ENCODE results near the gene XRCC5.

XRCC5 gene

DNA sequence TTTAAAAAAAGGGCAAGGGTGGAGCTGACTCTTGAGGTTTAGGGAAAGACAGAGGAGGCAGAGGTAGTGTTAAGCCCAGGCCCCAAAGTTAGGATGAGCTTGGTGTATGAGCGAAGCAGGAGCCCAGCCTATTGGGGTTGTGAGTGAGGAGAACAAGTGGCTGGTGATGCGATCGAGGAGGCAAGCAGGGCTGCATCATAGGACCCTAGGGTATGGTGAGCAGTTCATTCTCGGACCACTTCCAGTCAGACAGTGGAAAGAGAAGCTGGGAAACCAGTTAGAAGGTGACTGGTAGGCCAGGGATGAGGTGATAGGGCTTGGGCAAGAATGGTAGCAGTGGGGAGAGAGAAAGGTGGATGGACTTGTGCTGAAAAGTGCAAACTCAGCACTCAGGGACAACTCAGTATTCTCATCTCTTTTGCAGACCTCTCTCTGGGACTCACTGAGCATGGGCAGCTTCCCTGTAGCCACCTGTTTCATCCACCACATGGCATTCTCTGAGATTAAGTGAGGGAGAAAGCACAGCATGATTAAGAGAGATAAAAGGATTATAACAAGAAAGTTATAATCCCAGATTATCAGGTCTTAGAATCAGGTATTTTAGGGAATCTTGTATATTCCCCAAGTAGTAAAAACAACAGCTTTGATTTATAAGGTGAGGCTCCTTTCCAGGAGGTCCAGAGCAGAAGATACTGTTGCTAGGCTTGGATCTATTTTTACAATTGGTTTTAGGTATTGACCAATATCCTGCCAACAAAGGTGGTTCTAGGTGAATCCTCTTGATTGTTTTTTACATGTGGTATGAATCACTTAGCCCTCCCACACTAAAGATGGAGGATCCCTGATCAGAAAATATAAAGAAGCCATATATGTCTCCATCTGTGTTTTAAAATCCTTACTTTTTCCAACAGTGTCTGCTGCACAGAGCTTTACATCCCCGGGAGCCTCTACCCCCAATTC lies 38.3 kb downstream of the XRCC5 start:
- H3K4me3 ChIP-seq (ENCODE audit: low read depth, low read length), result no peak overlapping the region
- TF ChIP-seq, protein P1, sequence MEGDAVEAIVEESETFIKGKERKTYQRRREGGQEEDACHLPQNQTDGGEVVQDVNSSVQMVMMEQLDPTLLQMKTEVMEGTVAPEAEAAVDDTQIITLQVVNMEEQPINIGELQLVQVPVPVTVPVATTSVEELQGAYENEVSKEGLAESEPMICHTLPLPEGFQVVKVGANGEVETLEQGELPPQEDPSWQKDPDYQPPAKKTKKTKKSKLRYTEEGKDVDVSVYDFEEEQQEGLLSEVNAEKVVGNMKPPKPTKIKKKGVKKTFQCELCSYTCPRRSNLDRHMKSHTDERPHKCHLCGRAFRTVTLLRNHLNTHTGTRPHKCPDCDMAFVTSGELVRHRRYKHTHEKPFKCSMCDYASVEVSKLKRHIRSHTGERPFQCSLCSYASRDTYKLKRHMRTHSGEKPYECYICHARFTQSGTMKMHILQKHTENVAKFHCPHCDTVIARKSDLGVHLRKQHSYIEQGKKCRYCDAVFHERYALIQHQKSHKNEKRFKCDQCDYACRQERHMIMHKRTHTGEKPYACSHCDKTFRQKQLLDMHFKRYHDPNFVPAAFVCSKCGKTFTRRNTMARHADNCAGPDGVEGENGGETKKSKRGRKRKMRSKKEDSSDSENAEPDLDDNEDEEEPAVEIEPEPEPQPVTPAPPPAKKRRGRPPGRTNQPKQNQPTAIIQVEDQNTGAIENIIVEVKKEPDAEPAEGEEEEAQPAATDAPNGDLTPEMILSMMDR (IDR thresholded peaks at IDR 0.05; ENCODE audit: insufficient read depth, low read depth, low read length, missing control alignments), result no peak
- DNase-seq (ENCODE audit: low read depth), result no peak

DNA sequence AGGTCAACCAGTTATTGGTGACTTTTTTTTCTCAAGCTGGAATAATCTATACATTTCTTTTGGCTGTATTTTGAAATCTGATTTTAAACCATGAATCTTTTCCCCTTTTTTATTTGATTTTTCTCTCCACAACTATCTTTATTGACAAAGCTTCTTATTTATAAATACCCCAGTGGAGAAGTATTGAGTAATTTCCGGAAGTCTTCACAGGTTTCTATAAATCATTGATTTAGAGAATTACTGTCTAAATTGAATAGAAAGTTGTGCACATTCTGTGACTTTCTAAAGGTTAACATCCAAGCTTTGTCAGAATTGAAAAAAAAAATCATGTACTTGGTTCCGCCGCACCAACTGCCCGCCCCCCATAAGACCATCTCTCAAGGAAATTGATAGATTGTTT lies 39.8 kb downstream of the XRCC5 start:
- DNase-seq (ENCODE audit: low read depth), result no peak
- H3K4me3 ChIP-seq (ENCODE audit: low read depth, low read length), result no peak overlapping the region
- TF ChIP-seq, protein P1 (IDR thresholded peaks at IDR 0.05; ENCODE audit: insufficient read depth, low read depth, low read length, missing control alignments), result no peak

DNA sequence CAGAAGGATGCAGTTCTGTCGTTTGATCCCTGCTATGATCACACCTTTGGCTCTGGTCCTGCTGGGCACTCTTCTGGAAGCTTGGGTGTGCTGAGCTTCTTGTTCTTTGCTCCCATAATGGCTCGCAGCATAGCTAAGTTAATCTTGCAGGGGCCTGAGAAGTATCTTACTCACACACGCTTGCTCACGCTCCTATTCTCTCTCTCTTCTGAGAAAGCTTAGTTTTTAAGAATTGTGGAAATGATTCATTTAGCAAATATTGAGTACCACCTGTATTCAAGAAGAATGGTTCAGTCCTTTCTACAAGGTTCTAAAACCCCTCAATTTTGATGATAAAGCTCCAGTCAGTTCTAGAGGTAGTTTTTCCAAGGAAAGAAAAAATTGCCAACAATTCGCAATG lies 40.6 kb downstream of the XRCC5 start:
- no peak for DNase-seq (ENCODE audit: low read depth)
- H3K4me3 ChIP-seq (ENCODE audit: low read depth, low read length), result no peak overlapping the region
- TF ChIP-seq, protein P1 (IDR thresholded peaks at IDR 0.05; ENCODE audit: insufficient read depth, low read depth, low read length, missing control alignments), result no peak

DNA sequence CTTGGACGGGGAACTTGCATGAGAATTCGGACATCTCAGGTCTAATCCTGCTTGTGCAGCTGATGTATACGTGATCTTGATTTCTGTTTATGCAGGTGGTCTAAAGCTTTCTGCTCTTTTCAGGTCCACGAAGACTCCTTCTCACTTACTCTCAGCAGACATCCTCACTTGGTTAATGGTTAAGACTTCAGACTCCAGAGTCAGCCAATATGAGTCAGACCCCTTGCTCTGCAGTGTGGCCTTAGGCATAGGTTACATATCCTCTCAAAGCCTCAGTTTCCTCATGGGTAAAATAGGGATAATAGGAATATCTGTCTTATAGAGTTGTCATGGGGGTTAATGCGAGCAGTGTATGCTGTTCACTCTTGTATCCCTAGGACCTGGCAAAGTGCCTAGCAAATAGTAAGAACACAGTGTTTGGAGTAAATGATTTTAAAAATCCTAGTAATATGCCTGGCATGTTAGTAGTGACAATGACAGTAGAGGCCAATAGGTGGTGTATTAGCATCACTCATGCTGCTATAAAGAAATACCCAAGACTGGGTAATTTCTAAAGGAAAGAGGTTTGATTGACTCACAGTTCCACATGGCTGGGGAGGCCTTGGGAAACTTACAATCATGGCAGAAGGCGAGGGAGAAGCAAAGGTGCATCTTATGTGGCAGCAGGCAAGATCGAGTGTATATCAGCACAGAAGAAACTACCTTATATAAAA lies 42.3 kb downstream of the XRCC5 start:
- TF ChIP-seq, protein P1 (IDR thresholded peaks at IDR 0.05; ENCODE audit: insufficient read depth, low read depth, low read length, missing control alignments), result no peak
- DNase-seq (ENCODE audit: low read depth), result no peak
- H3K4me3 ChIP-seq (ENCODE audit: low read depth, low read length), result no peak overlapping the region

DNA sequence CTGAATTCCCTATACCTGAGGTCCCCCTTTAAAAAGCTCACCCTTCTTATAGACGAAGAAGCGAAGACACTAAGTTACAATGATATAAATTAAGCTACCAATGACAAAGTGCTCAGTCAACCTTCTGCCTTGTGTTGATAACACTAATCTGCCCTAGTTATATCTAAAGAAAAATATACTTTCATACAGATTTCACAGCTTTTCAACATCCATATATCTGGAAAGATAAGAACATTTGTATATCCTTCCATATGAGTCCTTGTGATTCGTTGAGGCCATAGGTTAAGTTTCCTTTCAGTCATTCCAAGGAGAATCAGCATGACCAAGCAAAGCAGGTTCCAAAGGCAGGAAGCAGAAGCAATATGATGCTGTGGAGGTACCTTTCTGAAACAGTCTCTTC lies 46.8 kb downstream of the XRCC5 start:
- no peak for DNase-seq (ENCODE audit: low read depth)
- TF ChIP-seq, protein P1 (IDR thresholded peaks at IDR 0.05; ENCODE audit: insufficient read depth, low read depth, low read length, missing control alignments), result no peak
- H3K4me3 ChIP-seq (ENCODE audit: low read depth, low read length), result no peak overlapping the region

DNA sequence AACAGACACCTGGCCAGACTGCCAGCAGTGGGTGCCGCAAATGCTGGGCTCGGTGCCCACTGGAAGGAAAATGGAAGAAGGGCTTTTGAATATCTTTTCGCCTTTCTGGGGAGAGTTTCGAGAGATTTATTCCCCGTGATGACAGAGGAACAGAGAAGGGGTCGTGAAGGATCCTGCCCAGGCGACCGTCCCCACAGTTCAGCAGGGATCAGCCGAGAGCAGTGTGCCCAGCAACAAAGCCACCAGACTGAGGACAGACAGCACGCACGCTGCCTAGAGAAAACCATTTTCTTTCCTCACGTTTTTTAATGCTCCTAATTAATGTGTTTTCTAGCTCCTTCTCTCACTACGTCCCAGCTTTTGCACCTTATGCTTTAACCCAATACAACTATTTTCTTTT lies 47.7 kb downstream of the XRCC5 start:
- TF ChIP-seq, protein P1 (IDR thresholded peaks at IDR 0.05; ENCODE audit: insufficient read depth, low read depth, low read length, missing control alignments), result no peak
- no peak for DNase-seq (ENCODE audit: low read depth)
- H3K4me3 ChIP-seq (ENCODE audit: low read depth, low read length), result no peak overlapping the region

All from GM12865 (cell line).